ENCODE results near the gene TLN1.

- TF ChIP-seq CTCF (conservative IDR thresholded peaks at IDR 0.05; ENCODE audit: low read length) = no peak
- TF ChIP-seq EZH2phosphoT487 (IDR thresholded peaks at IDR 0.05; ENCODE audit: borderline replicate concordance, low read depth, low read length) = no peak
These were observed 49.3 kb downstream of the TLN1 start for GRCh38 chr9:35682520-35683315.

All from OCI-LY7 (cell line).